Lower lobe of right lung (tissue), 2 donors: ENCODE data around the gene RAPGEF5. TPM values are rescaled to one million over a fixed set of nuclear protein-coding genes. Genes with fewer than 3 reads are reported as not detected.

Experiments used
- ATAC-seq, 2 donors: fragments of 200-7000 bp; cut with Tn5 transposase; one replicate each; pipeline ENCODE4 v1.9.1; 2020 to 2022; ENCODE audit warnings: mild to moderate bottlenecking in 2 of 2, moderate library complexity in 2 of 2
- DNase-seq: peaks from one replicate; pipeline ENCODE4 v3.0.0-alpha.2; 2020
- H3K27ac ChIP-seq: fragments of 200-600 bp; one replicate; pipeline ENCODE4 v1.8.0; 2022
- H3K27me3 ChIP-seq: fragments of 200-600 bp; one replicate; pipeline ENCODE4 v1.8.0; 2022; ENCODE audit warnings: low read depth
- H3K36me3 ChIP-seq: fragments of 200-600 bp; one replicate; pipeline ENCODE4 v1.8.0; 2022; ENCODE audit warnings: mild to moderate bottlenecking
- H3K4me1 ChIP-seq: fragments of 200-600 bp; one replicate; pipeline ENCODE4 v1.8.0; 2022
- H3K4me3 ChIP-seq: fragments of 200-600 bp; one replicate; pipeline ENCODE4 v1.8.0; 2022; ENCODE audit warnings: mild to moderate bottlenecking
- H3K9me3 ChIP-seq: fragments of 200-600 bp; one replicate; pipeline ENCODE4 v1.8.0; 2022
- CTCF ChIP-seq: fragments of 200-600 bp; IDR thresholded peaks from one replicate; pipeline ENCODE4 v1.8.0; 2022; ENCODE audit warnings: antibody characterized with exemption, mild to moderate bottlenecking
- intact Hi-C: fragments of 100-400 bp; cut with DNase I; formaldehyde crosslinking; loops from one replicate; pipeline ENCODE4 v1.11.0; 2022
- total RNA-seq: library from RNA; stranded (reverse); fragmentation: NEBNext Ultra II Directional; extraction: Animal tissue kit (Norgen Biotek cat#: 25700); gene quantifications from one replicate; pipeline ENCODE4 v1.2.1, GENCODE V29; 2021
- donor health status: DM: no; HTN: yes; CAD: no; lungs with severe emphysema.

The RAPGEF5 gene
- total RNA-seq, 1 donor from 2014 or later, result 85.1 TPM

GRCh38 chr7:22128528-22128920 lies 228.4 kb downstream of the RAPGEF5 start:
- TF ChIP-seq CTCF, result no peak
- H3K27ac ChIP-seq, result no peak overlapping the region

DNA sequence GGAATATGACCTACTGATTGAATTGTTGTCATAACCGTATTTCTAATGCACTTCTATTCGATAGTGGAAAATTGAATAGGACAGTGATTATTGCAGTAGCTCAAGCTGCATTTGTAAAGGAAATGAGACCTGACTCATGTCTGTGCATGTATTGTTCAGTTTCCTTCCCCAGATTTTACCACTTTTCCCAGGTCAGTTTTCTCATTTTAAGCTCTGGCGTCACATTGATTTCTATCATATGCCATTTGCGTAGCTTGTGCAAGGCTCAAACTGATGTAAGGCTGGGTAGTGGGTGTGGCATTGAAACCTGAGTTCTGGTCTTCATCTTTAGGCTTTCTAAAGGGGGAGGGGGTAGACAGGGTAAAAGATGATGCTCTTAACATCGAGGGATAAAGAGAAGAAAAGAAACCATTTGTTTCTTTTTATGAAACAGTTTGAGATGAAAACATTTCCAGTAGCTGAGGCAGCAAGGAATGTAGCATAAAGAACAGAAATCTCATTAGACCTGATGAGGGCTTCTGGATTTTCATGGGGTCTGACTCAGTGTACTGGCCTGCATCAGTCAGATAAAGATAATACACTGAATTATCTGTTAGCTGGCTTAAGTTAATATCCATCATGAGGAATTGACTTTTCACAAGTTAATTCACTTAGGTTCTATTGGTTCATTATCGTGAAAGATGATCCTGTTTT lies 229.0 kb downstream of the RAPGEF5 start:
- H3K9me3 ChIP-seq, result no peaks in the 10 kb centered on the region
- intact Hi-C loops, result no loop called here
- no peaks in the 10 kb centered on the region for H3K27me3 ChIP-seq
- H3K4me3 ChIP-seq, result no peak overlapping the region
- H3K36me3 ChIP-seq, result peaks cover 88% of the 10 kb centered on the region
- no peak for ATAC-seq
- TF ChIP-seq CTCF, result no peak
- H3K27ac ChIP-seq, result no peak overlapping the region
- no peak for DNase-seq
- H3K4me1 ChIP-seq, result peaks cover under 1% of the 10 kb centered on the region

More at GRCh38 chr7:22128528-22128920, 228.4 kb downstream of the RAPGEF5 start:
- Histone ChIP-seq H3K27me3 (no peaks in the 10 kb centered on the region), H3K4me1 (no peaks in the 10 kb centered on the region), H3K36me3 (peaks cover 87% of the 10 kb centered on the region), H3K9me3 (no peaks in the 10 kb centered on the region), H3K4me3 (no peak overlapping the region)
- DNase-seq, result no peak
- intact Hi-C loops, result no loop called here
- ATAC-seq, result no peak

DNA sequence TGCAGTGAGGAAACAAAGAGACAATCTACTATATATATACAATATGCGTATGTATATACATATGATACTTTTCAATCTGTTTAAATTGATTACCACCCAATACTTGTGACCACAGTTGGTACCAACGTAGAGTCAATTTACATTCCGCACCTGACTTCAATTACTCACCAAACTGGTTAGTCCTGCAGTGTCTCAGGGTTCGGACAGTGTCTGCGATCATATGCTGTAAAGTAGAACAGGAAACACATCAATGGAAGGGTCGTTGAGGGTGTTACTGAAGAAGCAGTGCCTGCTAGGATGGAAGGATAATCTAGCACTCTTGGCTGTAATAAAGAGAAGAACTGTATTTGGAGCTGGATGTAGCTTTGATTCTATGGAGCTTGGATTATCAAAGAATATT lies 231.5 kb downstream of the RAPGEF5 start:
- Histone ChIP-seq H3K36me3 (peaks cover 89% of the 10 kb centered on the region), H3K4me1 (peaks cover 15% of the 10 kb centered on the region), H3K27me3 (no peaks in the 10 kb centered on the region), H3K27ac (no peak overlapping the region), H3K4me3 (no peak overlapping the region), H3K9me3 (no peaks in the 10 kb centered on the region)
- TF ChIP-seq CTCF, result no peak
- intact Hi-C loops, result no loop called here
- ATAC-seq (no peak), DNase-seq (no peak)

DNA sequence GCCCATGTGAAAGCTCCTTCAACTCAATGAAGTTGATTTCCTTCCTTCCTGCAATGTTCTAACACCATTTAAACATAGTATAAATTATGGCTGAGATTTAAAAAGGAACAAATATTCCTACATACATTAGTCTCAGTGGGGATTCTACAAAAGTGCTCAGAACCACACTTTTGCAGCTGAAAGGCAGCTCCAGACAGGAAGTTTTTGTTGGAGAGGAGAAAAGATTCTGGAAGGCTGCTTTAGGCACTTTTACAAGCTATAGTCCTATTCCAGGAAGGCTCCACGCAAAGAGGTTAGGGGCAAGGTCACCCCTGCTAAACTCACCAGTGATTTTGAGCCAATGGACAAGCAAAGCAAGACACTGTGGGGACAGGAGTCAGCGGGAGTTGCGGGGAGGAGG lies 232.0 kb downstream of the RAPGEF5 start:
- Histone ChIP-seq H3K27me3 (no peaks in the 10 kb centered on the region), H3K9me3 (no peaks in the 10 kb centered on the region), H3K4me3 (no peak overlapping the region), H3K27ac (no peak overlapping the region), H3K36me3 (peaks cover 89% of the 10 kb centered on the region), H3K4me1 (peaks cover 15% of the 10 kb centered on the region)
- no peak for TF ChIP-seq CTCF
- intact Hi-C loops, result no loop called here
- DNase-seq, result no peak
- ATAC-seq, result no peak

- intact Hi-C loops, result no loop called here
- Histone ChIP-seq H3K9me3 (no peaks in the 10 kb centered on the region), H3K36me3 (peaks cover 85% of the 10 kb centered on the region), H3K4me1 (peaks cover 15% of the 10 kb centered on the region), H3K4me3 (no peak overlapping the region), H3K27ac (no peak overlapping the region), H3K27me3 (no peaks in the 10 kb centered on the region)
- no peak for TF ChIP-seq CTCF
- DNase-seq (no peak), ATAC-seq (peak; percentile 12 to 35)
Observed at GRCh38 chr7:22123139-22123538, 233.8 kb downstream of the RAPGEF5 start.
